ENCODE data around the gene UBR2.
"Not testable (repeated sequence)": the region's sequence is repeated elsewhere in the genome, so short reads cannot be mapped to it uniquely, and the experiment has no call there.

UBR2 gene

DNA sequence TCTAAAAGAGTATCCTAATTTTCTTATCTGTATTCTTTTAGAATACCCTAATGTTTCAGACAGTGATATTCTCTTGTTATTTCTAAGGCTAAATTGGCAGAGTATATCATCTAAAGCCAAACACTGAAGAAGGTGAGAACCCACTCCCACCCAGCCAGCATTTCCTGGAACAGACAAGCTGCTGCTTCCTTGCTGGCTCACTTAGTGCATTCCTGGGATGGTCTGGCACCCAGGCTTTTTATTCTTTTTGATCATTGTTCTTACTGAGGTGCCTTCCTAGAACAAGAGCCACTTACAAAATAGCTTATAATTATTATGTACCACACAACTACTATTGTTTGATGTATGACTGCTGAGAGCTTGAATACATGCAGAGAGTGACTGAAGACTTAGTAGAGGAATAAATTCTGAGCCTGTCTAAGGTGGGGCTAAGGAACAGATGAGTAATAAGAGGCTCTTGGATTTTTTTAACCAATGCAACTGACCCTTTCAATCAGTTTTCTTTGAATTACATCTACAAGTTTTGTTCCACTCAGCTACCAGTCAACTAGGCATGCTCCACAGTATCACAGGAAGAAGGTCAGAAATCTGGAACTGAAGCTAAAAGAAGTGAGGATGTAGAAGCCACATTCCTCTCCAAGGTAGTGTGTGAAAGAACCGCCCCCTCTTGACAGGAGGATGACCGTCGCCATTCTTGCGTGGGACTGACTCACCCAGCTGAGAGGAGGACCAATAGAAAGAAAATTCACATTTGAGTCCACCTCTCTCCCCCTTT is 128.5 kb downstream of the UBR2 start:
- DNase-seq (ENCODE audit: low read depth in 2 of 2) = no peak

DNA sequence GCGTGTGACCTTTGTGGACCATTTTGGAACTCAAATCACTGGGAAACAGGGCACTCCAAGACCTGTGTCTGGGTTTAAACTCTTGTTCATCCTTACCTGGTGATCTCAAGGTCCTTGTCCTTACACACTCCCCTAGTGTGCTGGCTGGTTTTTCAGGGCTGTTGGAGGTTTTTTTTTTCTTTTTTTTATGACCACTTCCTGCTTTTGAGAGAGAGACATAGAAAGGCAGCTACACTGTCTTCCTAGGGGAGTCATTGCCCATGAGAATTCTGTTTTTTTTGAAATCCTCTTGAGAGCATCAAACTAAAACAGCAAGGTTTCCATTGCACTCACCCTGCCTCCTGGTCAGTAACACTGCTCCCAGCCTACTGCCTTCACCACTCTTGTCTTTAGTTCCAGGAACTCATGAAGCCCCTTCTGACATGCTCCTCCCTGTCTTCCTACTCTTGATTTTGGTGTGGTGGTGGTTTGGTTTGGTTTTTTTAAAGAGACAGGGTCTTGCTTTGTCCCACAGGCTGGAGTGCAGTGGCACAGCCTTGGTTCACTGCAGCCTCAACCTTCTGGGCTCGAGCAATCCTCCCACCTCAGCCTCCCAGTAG is 130.0 kb downstream of the UBR2 start:
- no peak for DNase-seq (ENCODE audit: low read depth in 2 of 2)

- DNase-seq (ENCODE audit: low read depth in 2 of 2) = peak; percentile 54 to 57
Measured at GRCh38 chr6:42694586-42694985, 130.8 kb downstream of the UBR2 start.

DNA sequence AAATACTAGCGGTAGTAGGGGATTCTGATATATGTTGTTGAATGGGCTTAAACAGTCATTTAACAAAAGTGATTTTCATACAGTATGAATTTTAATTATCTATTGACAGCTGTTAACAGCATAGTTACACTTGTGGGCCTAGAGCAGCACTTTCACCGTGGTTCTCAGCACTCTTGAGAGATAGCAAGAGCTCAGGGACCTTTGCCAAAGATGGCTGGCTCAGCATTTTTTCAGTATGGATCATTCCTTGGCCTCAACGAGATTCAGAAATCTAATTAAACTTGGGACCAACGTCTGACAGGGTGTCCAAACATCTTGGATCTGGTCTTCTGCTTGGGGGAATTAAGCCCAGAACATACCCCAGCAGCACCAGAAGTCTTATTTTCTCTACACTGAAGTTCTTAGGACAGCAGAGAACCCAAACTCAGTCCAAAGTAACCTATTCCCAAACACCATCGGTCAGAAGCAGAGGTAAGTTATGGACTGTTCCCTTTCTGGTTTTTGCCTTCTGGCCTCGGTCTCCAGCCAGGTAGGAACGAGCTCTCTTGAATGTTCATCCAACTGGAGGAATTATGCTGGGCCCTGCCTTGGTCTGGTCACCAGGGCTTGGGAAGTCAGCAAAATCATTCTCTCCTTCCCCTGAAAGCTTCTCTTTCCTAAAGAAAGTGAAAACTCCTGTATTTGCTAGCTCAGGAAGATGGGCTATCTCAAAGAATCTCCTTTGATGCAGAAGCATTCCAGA is 132.9 kb downstream of the UBR2 start:
- peak in 1 of 2 experiments; percentile 34 for DNase-seq (ENCODE audit: low read depth in 2 of 2)

DNA sequence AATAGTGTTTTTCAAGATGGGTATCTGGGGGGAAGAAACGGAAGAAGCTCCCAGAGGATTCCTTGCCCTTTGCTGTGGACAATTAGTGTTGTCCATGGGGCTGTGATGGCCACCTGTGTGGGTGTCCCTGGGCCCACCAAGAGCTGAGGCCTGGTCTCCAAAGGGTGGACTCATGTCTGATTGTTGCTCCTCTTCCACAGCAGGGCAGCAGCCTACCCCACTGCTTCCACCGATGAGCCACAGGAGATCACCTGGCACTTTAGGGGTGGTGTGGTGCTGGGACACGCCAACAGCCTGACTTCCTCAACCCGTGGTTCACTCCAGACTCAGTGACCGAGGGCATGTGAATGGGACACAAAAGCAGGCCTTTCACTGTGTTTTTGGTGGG is 133.4 kb downstream of the UBR2 start:
- DNase-seq (ENCODE audit: low read depth in 2 of 2) = no peak

- DNase-seq (ENCODE audit: low read depth in 2 of 2) = no peak
Measured at GRCh38 chr6:42698217-42698616, 134.4 kb downstream of the UBR2 start.

- peak; percentile 22 to 34 for DNase-seq (ENCODE audit: low read depth in 2 of 2)
Measured at GRCh38 chr6:42702200-42702599, 138.4 kb downstream of the UBR2 start.

- DNase-seq (ENCODE audit: low read depth in 2 of 2) = not testable (repeated sequence)
Measured at GRCh38 chr6:42702786-42703185, 139.0 kb downstream of the UBR2 start.

GRCh38 chr6:42704251-42704936 is 140.6 kb downstream of the UBR2 start:
- peak in 1 of 2 experiments; percentile 35 for DNase-seq (ENCODE audit: low read depth in 2 of 2)

DNA sequence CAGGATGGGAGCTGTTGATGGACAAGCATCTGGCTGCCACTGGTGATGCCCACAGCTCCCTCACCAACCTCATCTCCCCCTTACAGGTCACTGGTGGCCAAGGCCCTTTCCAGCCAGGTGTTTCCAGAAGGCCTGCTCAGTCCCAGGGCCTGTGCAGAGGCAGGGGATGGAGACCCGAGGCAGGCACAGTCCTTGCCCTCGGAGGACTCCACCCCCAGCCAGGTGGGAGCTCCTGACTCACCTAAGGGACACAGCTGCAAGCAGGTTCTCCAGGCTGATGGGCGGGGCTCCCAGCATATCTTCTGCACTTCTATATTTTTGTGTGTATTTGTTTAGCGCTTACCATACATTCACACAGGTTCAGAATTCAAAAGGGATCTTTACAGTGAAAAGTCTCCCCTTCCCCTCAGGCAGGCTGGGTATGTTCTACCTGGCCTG is 141.1 kb downstream of the UBR2 start:
- no peak for DNase-seq (ENCODE audit: low read depth in 2 of 2)

GRCh38 chr6:42707595-42707994 is 143.8 kb downstream of the UBR2 start:
- no peak for DNase-seq (ENCODE audit: low read depth in 2 of 2)

DNA sequence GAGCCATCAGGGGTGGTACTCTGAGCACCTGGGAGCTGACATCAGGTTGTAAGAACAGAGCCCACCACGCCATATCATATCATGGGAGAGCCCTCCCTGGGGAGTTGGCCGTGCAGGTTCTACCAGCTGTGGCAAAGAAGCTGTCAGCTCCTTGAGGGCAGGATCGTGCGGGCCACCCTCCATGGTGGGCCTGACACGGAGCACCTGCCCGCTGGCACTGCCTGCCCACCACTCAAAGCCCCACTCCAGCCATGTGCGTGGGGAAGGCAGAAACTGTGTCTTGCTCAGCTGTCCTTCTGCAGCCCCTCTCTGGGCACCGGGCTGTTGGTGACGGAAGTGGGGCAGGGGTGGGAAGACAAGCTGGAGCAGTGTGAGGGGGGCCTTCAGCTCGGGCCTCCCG is 144.3 kb downstream of the UBR2 start:
- DNase-seq (ENCODE audit: low read depth in 2 of 2) = no peak

- no peak for DNase-seq (ENCODE audit: low read depth in 2 of 2)
Measured at GRCh38 chr6:42709871-42710270, 146.0 kb downstream of the UBR2 start.

- no peak for DNase-seq (ENCODE audit: low read depth in 2 of 2)
Measured at GRCh38 chr6:42710316-42710715, 146.5 kb downstream of the UBR2 start.

DNA sequence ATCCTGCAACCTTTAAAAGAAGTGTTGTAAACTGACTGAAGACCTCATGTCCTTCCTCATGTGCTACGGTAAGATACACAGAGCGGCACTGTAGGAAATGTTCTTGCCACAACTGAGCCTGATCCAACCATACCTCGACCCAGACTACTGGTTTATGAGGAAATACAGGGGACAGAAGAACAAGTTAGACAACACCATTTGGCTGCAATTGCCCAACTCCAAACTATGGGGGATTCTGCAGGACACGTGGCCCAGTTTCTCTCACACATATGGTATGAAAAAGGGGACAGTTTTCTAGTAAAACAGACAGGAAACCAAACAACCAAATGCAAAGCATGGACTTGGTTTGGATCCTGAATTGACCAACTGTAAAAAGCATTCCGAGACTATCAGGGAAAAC is 148.1 kb downstream of the UBR2 start:
- DNase-seq (ENCODE audit: low read depth in 2 of 2) = no peak

GRCh38 chr6:42714098-42714761 is 150.4 kb downstream of the UBR2 start:
- DNase-seq (ENCODE audit: low read depth in 2 of 2) = peak in 1 of 2 experiments; percentile 23

DNA sequence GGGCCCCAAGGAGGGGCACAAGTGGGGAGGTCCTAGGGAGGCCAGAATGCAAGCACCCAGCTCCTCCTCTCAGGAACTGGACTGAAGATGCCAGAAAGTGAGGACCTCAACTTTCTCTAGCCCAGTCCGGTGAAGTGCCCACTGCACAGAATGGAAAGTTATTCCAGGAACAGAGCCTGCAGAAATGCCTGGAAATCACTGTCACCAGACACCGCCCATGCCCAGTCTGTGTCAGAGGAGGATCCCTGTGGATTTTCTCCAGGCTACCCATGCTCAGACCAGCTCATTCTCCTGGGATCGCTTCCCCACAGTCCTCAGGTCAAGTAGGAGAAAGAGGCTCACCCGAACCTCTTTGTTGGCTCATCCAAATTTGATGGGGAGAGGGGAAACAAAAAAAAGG is 152.0 kb downstream of the UBR2 start:
- DNase-seq (ENCODE audit: low read depth in 2 of 2) = no peak

DNA sequence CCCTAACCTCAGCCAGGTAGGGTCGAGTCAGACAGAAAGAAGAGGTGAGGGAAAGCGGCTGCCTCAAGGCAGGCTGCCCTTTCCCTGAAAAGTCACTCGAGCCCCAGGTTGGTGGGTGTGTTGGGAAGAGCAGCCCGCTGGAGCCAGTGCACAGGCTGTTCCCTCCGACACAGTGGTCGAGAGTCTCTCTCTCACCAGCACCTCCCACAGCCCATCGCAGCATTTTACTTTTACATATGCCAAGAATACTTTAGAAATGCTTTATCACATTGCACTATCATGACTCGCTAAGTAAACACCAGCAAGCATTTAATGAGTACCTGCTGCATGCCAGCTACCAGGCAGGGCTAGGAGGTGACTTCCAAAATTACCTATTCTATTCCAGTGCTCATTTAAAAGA is 156.9 kb downstream of the UBR2 start:
- DNase-seq (ENCODE audit: low read depth in 2 of 2) = no peak

DNA sequence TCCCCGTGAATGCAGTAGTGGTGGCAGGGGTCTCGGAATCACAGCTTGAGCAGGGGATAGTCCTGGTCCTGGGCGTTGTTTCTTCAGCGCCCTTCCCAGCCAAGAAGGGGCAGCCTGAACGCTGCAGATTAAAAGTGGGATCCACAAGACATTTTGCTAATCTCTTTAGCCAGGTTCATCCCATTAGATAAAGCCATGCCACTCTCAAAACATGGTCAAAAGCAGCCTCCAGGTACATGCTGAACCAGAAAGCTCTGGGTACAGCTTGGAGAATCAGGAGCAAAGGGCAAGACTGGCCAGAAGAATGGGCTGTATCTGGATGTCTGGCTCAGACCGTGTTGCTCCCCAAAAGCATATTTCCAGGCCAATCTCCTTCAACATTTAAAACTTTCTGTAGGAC is 158.7 kb downstream of the UBR2 start, which contains the start of gene PRPH2:
Gene PRPH2 (minus strand): TSS at position 101 of the 400 bp plus-strand sequence. CDS start 263 bp downstream, outside the sequence.
- DNase-seq (ENCODE audit: low read depth in 2 of 2) = no peak

DNA sequence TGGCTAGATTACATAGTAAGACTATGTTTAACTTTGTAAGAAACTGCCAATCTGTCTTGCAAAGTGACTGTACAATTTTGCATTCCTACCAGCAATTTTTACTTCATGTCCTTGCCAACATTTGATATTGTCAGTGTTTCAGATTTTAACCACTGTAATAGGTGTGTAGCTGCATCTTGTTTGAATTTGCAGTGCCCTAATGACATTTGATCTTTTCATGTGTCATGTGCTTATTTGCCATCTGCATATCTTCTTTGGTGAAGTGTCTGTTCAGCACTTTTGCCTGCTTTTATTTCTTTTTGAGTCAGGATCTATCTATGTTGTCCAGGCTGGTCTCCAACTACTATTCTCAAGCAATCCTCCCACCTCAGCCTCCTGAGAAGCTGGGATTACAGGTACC is 161.0 kb downstream of the UBR2 start:
- no peak for DNase-seq (ENCODE audit: low read depth in 2 of 2)

- DNase-seq (ENCODE audit: low read depth in 2 of 2) = no peak
Measured at GRCh38 chr6:42726026-42726425, 162.2 kb downstream of the UBR2 start.
